ENCODE results near the gene ABCA6. TPM values are rescaled to one million over a fixed set of nuclear protein-coding genes. Genes with fewer than 3 reads are reported as not detected.

The ABCA6 gene
- total and polyA plus RNA-seq, 2 of the 13 experiments (the other 11 are each of a cell fraction or from before 2014, with no cell fraction given): 0.05 to 0.11 TPM

- TF ChIP-seq ZNF501 (CRISPR knock-in tag; IDR thresholded peaks at IDR 0.05) (0 out of 2 replicates have a peak, but pooled peaks have one; percentile 9), ZNF687 (CRISPR knock-in tag; IDR thresholded peaks at IDR 0.05) (peak; percentile 46), ZNF777 (CRISPR knock-in tag; IDR thresholded peaks at IDR 0.05) (0 out of 2 replicates have a peak, but pooled peaks have one; percentile 2), SAP130 (CRISPR knock-in tag; IDR thresholded peaks at IDR 0.05; ENCODE audit: low read depth) (0 out of 2 replicates have a peak, but pooled peaks have one; percentile 7), SOX5 (CRISPR knock-in tag; IDR thresholded peaks at IDR 0.05; ENCODE audit: borderline replicate concordance) (peak; percentile 2; the same call in 1 of the 2 replicates), NFATC3 (CRISPR knock-in tag; IDR thresholded peaks at IDR 0.05) (peak; percentile 12; the same call in 1 of the 2 replicates), ATF2 (CRISPR knock-in tag; IDR thresholded peaks at IDR 0.05) (0 out of 2 replicates have a peak, but pooled peaks have one; percentile 16)
Measured at GRCh38 chr17:69071233-69071586, 70.5 kb downstream of the ABCA6 start (continued).

Data from HepG2 (cell line).